Measurements from ENCODE around the gene FNIP2. TPM values are rescaled to one million over a fixed set of nuclear protein-coding genes. Genes with fewer than 3 reads are reported as not detected.

FNIP2 gene
- polyA plus RNA-seq, 1 experiment, result 14.8 TPM

GRCh38 chr4:158778712-158779111 lies 9.9 kb downstream of the FNIP2 start:
- no peak for DNase-seq (ENCODE audit: low read depth)
- H3K36me3 ChIP-seq (ENCODE audit: control insufficient read depth, insufficient read depth, low read length), result no peaks in the 10 kb centered on the region
- POLR2A ChIA-PET, result interaction anchor here (0.6 kb wide), 1 partner anchor 8 kb away, joined by 3 read pairs; no protein-coding TSS in a partner anchor
- no peaks in the 10 kb centered on the region for H3K27me3 ChIP-seq (ENCODE audit: control insufficient read depth, insufficient read depth, low read length)
- no peak overlapping the region for H3K4me3 ChIP-seq (ENCODE audit: low read depth, low read length)
- CTCF ChIA-PET, result interaction anchor here (0.6 to 1.3 kb wide), 2 partner anchors 8 to 43 kb away, joined by 3 read pairs; no protein-coding TSS in a partner anchor
- TF ChIP-seq CTCF (IDR thresholded peaks at IDR 0.05; ENCODE audit: insufficient read depth, low read depth, low read length), result no peak

GRCh38 chr4:158781963-158782362 lies 13.1 kb downstream of the FNIP2 start:
- TF ChIP-seq CTCF (IDR thresholded peaks at IDR 0.05; ENCODE audit: insufficient read depth, low read depth, low read length), result no peak
- no peak for DNase-seq (ENCODE audit: low read depth)
- Histone ChIP-seq H3K27me3 (ENCODE audit: control insufficient read depth, insufficient read depth, low read length) (no peaks in the 10 kb centered on the region), H3K36me3 (ENCODE audit: control insufficient read depth, insufficient read depth, low read length) (no peaks in the 10 kb centered on the region), H3K4me3 (ENCODE audit: low read depth, low read length) (no peak overlapping the region)
- CTCF ChIA-PET, result interaction anchor here (1.2 kb wide), 1 partner anchor 14 kb away, joined by 3 read pairs; no protein-coding TSS in a partner anchor
- POLR2A ChIA-PET, result interaction anchor here (0.6 to 0.7 kb wide), 3 partner anchors 12 to 37 kb away, joined by 3 to 8 read pairs (median 5); no protein-coding TSS in a partner anchor

DNA sequence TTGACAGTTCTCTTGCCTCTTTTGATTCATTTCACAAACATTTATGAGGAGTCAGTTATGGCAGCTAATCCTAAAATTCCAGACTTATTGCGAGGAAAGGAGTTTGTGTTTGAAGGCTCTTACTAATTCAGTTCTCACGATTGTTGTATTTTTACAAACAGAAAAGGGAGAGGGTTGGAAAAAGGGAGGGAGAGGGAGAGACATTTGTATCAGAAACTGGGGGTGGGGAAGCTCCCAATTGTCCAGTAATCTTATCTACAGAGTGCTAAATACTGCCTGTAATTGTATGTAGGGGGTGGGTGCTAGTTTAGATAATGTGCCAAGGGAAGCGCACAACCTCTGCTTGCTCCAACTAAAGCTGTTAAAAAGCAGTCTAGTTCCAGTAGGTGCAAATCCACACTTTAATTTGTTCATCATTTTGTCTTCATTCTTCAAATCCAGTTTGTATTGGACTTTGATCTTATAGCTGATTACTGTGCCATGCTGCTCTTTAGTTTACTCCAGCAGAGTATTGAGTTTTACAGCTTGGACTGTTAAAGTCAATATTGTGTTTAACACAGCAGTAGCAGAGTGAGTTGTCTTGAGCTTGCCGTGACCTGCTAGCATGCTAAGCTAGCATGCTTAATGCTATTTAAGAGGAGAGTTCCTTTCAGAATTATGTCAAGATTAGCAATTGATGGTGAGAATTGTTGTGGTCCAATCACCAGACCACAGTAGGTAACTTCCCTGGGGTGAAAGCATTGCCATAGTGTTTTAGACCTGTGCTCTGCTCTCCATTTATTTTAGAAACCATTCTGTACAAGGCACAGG lies 13.9 kb downstream of the FNIP2 start:
- no peak for DNase-seq (ENCODE audit: low read depth)
- H3K4me3 ChIP-seq (ENCODE audit: low read depth, low read length), result no peak overlapping the region
- no peaks in the 10 kb centered on the region for H3K27me3 ChIP-seq (ENCODE audit: control insufficient read depth, insufficient read depth, low read length)
- no peak for TF ChIP-seq CTCF (IDR thresholded peaks at IDR 0.05; ENCODE audit: insufficient read depth, low read depth, low read length)
- CTCF ChIA-PET, result interaction anchor here (1.0 to 1.3 kb wide), 3 partner anchors 8 to 13 kb away, joined by 3 to 4 read pairs (median 3); no protein-coding TSS in a partner anchor
- POLR2A ChIA-PET, result interaction anchor here (0.6 to 0.7 kb wide), 3 partner anchors 13 to 36 kb away, joined by 3 to 8 read pairs (median 5); no protein-coding TSS in a partner anchor
- no peaks in the 10 kb centered on the region for H3K36me3 ChIP-seq (ENCODE audit: control insufficient read depth, insufficient read depth, low read length)

DNA sequence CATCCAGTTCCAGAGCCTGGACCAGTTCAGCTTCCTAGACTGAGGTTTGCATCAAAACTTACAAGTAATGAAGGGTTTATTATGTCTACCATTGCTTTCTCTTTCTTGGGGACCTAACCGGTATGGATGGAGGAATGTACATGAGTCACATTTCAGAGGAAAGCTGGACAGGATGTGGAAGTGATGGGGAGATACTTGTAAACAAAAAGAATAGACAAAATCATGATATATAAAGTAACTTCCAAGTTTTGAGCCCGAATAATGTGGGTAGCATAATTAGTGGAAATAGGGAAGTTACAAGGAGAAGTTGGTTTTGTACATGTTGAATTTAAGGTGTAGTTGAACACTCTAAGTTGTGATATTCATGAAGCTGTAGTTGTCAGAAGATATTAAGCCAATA lies 15.0 kb downstream of the FNIP2 start:
- no peak for TF ChIP-seq CTCF (IDR thresholded peaks at IDR 0.05; ENCODE audit: insufficient read depth, low read depth, low read length)
- Histone ChIP-seq H3K36me3 (ENCODE audit: control insufficient read depth, insufficient read depth, low read length) (no peaks in the 10 kb centered on the region), H3K4me3 (ENCODE audit: low read depth, low read length) (no peak overlapping the region), H3K27me3 (ENCODE audit: control insufficient read depth, insufficient read depth, low read length) (no peaks in the 10 kb centered on the region)
- DNase-seq (ENCODE audit: low read depth), result no peak
- POLR2A ChIA-PET, result no interaction called here
- CTCF ChIA-PET, result interaction anchor here (1.3 kb wide), 1 partner anchor 10 kb away, joined by 4 read pairs; no protein-coding TSS in a partner anchor

- no peak for TF ChIP-seq CTCF (IDR thresholded peaks at IDR 0.05; ENCODE audit: insufficient read depth, low read depth, low read length)
- CTCF ChIA-PET, result interaction anchor here (1.5 kb wide), 1 partner anchor 8 kb away, joined by 3 read pairs; no protein-coding TSS in a partner anchor
- POLR2A ChIA-PET, result no interaction called here
- Histone ChIP-seq H3K27me3 (ENCODE audit: control insufficient read depth, insufficient read depth, low read length) (no peaks in the 10 kb centered on the region), H3K36me3 (ENCODE audit: control insufficient read depth, insufficient read depth, low read length) (no peaks in the 10 kb centered on the region), H3K4me3 (ENCODE audit: low read depth, low read length) (no peak overlapping the region)
- DNase-seq (ENCODE audit: low read depth), result no peak
Observed at GRCh38 chr4:158785718-158786117, 16.9 kb downstream of the FNIP2 start.
